ENCODE measurements around the gene HOXB3. TPM values are rescaled to one million over a fixed set of nuclear protein-coding genes. Genes with fewer than 3 reads are reported as not detected.

Gene HOXB3
- total RNA-seq, 2 experiments from 2014 or later = 3.0 to 3.5 TPM

DNA sequence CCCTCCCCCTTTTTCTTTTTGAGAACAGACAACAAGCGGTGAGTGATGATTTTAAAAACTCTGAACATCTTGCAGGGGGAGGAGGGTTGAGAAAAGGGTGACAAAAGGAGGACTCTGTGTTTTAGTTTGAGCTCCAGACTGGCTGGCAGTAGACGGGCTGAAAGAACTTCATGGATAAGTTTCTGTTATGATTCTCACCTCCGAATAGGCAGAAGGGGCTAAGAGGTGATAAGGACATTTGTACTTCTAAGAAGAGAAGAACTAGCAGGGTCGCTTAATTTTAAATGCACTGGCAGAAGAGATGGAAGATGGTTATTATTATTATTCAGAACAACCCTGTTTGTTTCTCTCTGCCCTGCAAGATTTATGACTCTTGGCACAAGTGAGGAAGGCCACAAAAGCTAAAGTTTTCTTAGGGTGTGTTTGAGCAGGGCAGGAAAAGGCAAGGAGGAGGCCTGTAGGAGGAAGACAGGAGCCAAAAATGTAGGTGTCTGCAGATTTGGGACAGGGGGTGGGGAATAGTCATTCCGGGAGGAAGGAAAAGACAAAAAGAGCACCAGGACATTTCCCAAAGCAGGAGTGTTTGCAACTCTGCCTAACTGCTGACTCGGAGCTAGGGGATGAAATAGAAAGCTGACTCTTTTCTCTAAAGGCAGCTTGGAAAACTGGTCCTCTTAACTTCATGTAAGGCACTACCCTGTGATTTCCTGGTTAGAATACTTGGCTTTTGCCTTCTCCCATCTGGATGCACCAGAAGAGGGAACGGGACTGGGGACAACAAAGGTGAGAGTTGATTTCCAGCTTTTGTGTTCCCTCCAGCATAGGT lies 33.3 kb downstream of the HOXB3 start:
- ChIA-PET POLR2A (interaction anchor here (0.5 kb wide), 3 partner anchors 10 to 527 kb away, joined by 3 to 6 read pairs (median 3); no protein-coding TSS in a partner anchor), CTCF (interaction anchor here (0.7 to 1.0 kb wide), 3 partner anchors 20 to 204 kb away, joined by 3 to 5 read pairs (median 4); no protein-coding TSS in a partner anchor)

DNA sequence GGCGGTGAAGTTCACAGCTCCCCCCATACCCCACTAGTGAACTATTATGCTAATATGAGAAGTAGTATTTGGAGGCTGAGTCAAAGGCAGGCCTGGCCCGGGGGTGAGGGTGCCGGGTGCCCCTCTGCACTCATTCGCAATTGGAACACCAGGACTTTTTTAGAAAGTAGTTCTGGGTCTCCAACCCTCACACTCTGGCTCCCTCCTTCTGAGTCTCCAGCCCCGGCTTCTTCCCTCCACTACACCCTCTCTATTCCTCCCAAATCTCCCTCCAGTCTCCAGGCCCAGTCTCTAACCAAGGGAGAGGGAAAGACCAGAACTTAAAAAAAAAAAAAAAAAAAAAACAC lies 33.8 kb downstream of the HOXB3 start:
- CTCF ChIA-PET = interaction anchor here (0.7 to 1.0 kb wide), 3 partner anchors 20 to 203 kb away, joined by 3 to 5 read pairs (median 4); no protein-coding TSS in a partner anchor
- POLR2A ChIA-PET = interaction anchor here (0.5 to 0.7 kb wide), 2 partner anchors 24 to 432 kb away, joined by 4 to 6 read pairs; no protein-coding TSS in a partner anchor

- ChIA-PET CTCF (interaction anchor here (0.7 to 0.9 kb wide), 2 partner anchors 32 to 223 kb away, joined by 3 read pairs; no protein-coding TSS in a partner anchor), POLR2A (interaction anchor here (0.5 to 0.7 kb wide), 2 partner anchors 24 to 431 kb away, joined by 4 to 6 read pairs; no protein-coding TSS in a partner anchor)
Measured at GRCh38 chr17:48555258-48556228, 34.5 kb downstream of the HOXB3 start.

GRCh38 chr17:48554412-48555257 lies 35.4 kb downstream of the HOXB3 start:
- ChIA-PET CTCF (interaction anchor here (0.9 kb wide), 1 partner anchor 222 kb away, joined by 3 read pairs; no protein-coding TSS in a partner anchor), POLR2A (no interaction called here)

GRCh38 chr17:48553826-48554225 lies 36.2 kb downstream of the HOXB3 start:
- POLR2A ChIA-PET = no interaction called here

GRCh38 chr17:48553190-48553547 lies 36.9 kb downstream of the HOXB3 start:
- ChIA-PET POLR2A (no interaction called here), CTCF (no interaction called here)

More at GRCh38 chr17:48553826-48554225, 36.2 kb downstream of the HOXB3 start:
- CTCF ChIA-PET = no interaction called here

- ChIA-PET POLR2A (no interaction called here), CTCF (interaction anchor here (0.6 to 1.1 kb wide), 2 partner anchors 11 to 135 kb away, joined by 3 read pairs; no protein-coding TSS in a partner anchor)
Measured at GRCh38 chr17:48552466-48553189, 37.4 kb downstream of the HOXB3 start.

DNA sequence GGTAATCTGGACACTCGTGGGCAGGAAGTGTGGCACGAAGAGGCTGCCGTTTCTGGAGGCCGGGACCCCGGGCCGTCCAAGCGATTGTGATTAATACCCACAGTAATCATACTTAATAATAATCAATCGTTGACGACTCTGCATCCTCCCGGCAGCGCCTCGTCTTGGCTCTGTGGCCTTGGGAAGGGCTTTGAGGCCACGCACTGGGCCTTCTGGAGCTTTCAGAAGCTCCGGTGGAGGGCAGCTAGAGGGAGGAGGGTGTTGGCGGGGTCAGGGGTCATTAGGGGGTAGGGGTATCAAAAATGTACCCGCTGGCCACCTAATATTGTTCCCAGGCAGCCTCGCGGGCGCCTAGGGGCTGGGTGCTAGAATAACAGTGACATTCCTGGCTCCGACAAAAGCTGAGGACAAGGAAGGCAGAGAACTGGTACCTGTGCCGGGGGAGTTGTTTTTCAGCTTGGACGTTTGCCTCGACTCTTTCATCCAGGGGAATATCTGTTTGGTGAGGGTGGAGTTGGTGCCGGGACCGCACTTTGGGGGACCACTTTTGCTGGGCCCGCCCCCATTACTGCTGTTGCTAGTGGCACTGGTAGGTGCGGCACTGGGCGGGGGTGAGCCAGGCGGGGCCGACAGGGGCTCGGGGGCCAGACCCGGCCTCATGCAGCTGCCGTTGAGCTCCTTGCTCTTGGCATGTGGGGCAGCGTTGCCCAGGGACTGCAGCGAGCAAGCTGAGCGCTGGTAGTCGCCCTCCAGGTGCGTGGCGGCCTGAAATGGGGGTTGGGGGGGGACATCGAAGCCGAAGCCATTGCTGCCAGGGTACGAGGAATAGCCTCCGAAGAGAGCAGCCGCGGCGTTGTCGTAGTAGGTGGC lies 38.2 kb downstream of the HOXB3 start:
- CTCF ChIA-PET = interaction anchor here (0.6 to 1.1 kb wide), 2 partner anchors 10 to 135 kb away, joined by 3 read pairs; no protein-coding TSS in a partner anchor
- POLR2A ChIA-PET = no interaction called here

DNA sequence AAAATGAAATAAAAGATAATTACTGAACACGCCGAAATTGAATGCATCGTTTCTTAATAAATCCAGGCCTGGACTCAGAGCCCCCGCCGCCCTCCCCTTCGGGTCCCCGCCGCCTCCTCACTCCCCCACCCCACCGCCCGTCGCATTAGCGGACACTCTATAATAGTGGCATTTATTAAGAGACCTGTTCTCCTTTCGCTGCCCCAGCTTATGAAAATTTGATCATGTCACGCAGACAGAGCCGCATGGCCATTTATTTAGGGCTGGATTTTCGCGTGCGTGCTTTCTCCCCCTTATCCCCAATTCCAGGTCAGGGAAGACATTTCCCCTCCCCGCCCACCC lies 38.9 kb downstream of the HOXB3 start:
- ChIA-PET CTCF (interaction anchor here (1.1 kb wide), 1 partner anchor 10 kb away, joined by 3 read pairs; no protein-coding TSS in a partner anchor), POLR2A (no interaction called here)

DNA sequence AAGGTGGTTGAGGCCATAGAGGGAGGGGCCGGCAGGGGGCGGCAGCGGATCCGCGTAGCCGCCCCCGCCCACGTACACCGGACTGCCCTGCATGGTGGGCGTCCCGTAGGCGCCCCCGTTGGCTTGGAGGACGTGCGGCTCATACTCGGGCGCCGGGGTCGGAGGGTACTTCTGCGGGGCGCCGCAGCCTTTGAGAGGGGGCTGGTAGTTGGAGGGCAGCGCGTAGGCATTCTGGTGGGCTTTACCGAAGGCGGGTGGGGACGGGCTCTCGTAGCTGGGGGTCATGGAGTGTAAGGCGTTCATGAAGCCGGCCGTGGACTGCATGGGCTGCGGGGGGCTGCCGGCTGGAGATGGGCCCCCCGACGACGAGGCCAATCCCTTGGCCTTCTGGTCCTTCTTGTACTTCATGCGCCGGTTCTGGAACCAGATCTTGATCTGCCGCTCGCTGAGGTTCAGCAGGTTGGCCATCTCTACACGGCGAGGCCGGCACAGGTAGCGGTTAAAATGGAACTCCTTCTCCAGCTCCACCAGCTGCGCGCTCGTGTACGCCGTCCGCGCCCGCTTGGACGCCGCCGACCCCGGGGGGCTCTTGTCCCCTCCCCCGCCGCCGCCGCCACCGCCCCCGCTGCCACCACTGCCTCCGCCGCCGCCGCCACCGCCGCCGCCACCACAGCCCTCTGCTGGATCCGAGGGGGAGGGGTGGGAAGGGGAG lies 39.4 kb downstream of the HOXB3 start:
- ChIA-PET CTCF (no interaction called here), POLR2A (no interaction called here)

GRCh38 chr17:48549914-48550501 lies 40.0 kb downstream of the HOXB3 start:
- ChIA-PET POLR2A (no interaction called here), CTCF (no interaction called here)

- ChIA-PET POLR2A (no interaction called here), CTCF (interaction anchor here (1.0 kb wide), 1 partner anchor 38 kb away, joined by 3 read pairs; no protein-coding TSS in a partner anchor)
Measured at GRCh38 chr17:48549281-48549630, 40.8 kb downstream of the HOXB3 start.

GRCh38 chr17:48548523-48549280 lies 41.3 kb downstream of the HOXB3 start:
- CTCF ChIA-PET = interaction anchor here (1.0 kb wide), 1 partner anchor 39 kb away, joined by 3 read pairs; no protein-coding TSS in a partner anchor
- POLR2A ChIA-PET = no interaction called here

GRCh38 chr17:48547808-48548522 lies 42.1 kb downstream of the HOXB3 start:
- ChIA-PET CTCF (no interaction called here), POLR2A (no interaction called here)
